ENCODE measurements around the gene SYT9. TPM values are rescaled to one million over a fixed set of nuclear protein-coding genes. Genes with fewer than 3 reads are reported as not detected.

SYT9 gene
- total and polyA plus RNA-seq, 4 experiments from 2014 or later, result not detected

GRCh38 chr11:7457211-7457610 lies 205.5 kb downstream of the SYT9 start:
- Histone ChIP-seq H3K27ac (ENCODE audit: low read depth, low read length) (no peak overlapping the region), H3K9me3 (ENCODE audit: control insufficient read depth in 1 of 2, low read length in 2 of 2) (no peaks in the 10 kb centered on the region), H3K36me3 (ENCODE audit: insufficient read depth, low read length) (no peaks in the 10 kb centered on the region), H3K27me3 (ENCODE audit: insufficient read depth, low read length) (no peaks in the 10 kb centered on the region), H3K4me3 (ENCODE audit: low read length in 2 of 2) (no peak overlapping the region), H3K4me1 (ENCODE audit: insufficient read depth, low read length) (no peaks in the 10 kb centered on the region)
- no peak for DNase-seq
- Mint-ChIP-seq H3K9me3 (peaks cover 0 to 4% (median 0%) of the 10 kb centered on the region in 8 donors), H3K27ac (no peak overlapping the region), H3K4me3 (no peak overlapping the region), H3K36me3 (no peaks in the 10 kb centered on the region), H3K27me3 (peaks cover 1 to 5% of the 10 kb centered on the region in 2 donors), H3K4me1 (peaks cover 0 to 2% (median under 1%) of the 10 kb centered on the region in 4 donors)
- CTCF ChIA-PET (ENCODE audit: partially characterized antibody), result no interaction called here
- POLR2A ChIA-PET (ENCODE audit: partially characterized antibody), result no interaction called here
- intact Hi-C loops (cut with micrococcal nuclease), result no loop called here

- H3K4me3 ChIP-seq (ENCODE audit: low read length in 2 of 2), result no peak overlapping the region
- peaks cover 0 to 4% (median 0%) of the 10 kb centered on the region in 8 donors for H3K9me3 Mint-ChIP-seq
- peaks cover 4% of the 10 kb centered on the region for H3K4me1 ChIP-seq (ENCODE audit: insufficient read depth, low read length)
- peak overlapping the region in 1 of 8 donors; percentile 10 for H3K4me3 Mint-ChIP-seq
- no peaks in the 10 kb centered on the region for H3K36me3 ChIP-seq (ENCODE audit: insufficient read depth, low read length)
- intact Hi-C loops (cut with micrococcal nuclease), result no loop called here
- no peak overlapping the region for H3K27ac ChIP-seq (ENCODE audit: low read depth, low read length)
- H3K27ac Mint-ChIP-seq, result peak overlapping the region in 1 of 7 donors; percentile 20
- peaks cover 3 to 7% of the 10 kb centered on the region in 2 donors for H3K27me3 Mint-ChIP-seq
- H3K27me3 ChIP-seq (ENCODE audit: insufficient read depth, low read length), result no peaks in the 10 kb centered on the region
- no peaks in the 10 kb centered on the region for H3K36me3 Mint-ChIP-seq
- DNase-seq, result no peak
- no peaks in the 10 kb centered on the region for H3K9me3 ChIP-seq (ENCODE audit: control insufficient read depth in 1 of 2, low read length in 2 of 2)
- peaks cover 6 to 13% (median 7%) of the 10 kb centered on the region in 4 donors for H3K4me1 Mint-ChIP-seq
- ChIA-PET CTCF (ENCODE audit: partially characterized antibody) (interaction anchor here (1.4 kb wide), 1 partner anchor 50 kb away, joined by 4 read pairs; no protein-coding TSS in a partner anchor), POLR2A (ENCODE audit: partially characterized antibody) (no interaction called here)
Observed at GRCh38 chr11:7462706-7463105, 211.0 kb downstream of the SYT9 start.

GRCh38 chr11:7467652-7468051 lies 215.9 kb downstream of the SYT9 start:
- intact Hi-C loops (cut with micrococcal nuclease), result no loop called here
- ChIA-PET CTCF (ENCODE audit: partially characterized antibody) (interaction anchor here (1.5 kb wide), 1 partner anchor 13 kb away, joined by 6 read pairs; no protein-coding TSS in a partner anchor), POLR2A (ENCODE audit: partially characterized antibody) (no interaction called here)
- peaks cover 4 to 8% (median 5%) of the 10 kb centered on the region in 4 donors for H3K4me1 Mint-ChIP-seq
- H3K36me3 ChIP-seq (ENCODE audit: insufficient read depth, low read length), result no peaks in the 10 kb centered on the region
- H3K27me3 ChIP-seq (ENCODE audit: insufficient read depth, low read length), result no peaks in the 10 kb centered on the region
- no peak overlapping the region for H3K27ac Mint-ChIP-seq
- peaks cover 2% of the 10 kb centered on the region in 2 donors for H3K27me3 Mint-ChIP-seq
- H3K4me3 Mint-ChIP-seq, result no peak overlapping the region
- H3K36me3 Mint-ChIP-seq, result no peaks in the 10 kb centered on the region
- H3K9me3 ChIP-seq (ENCODE audit: control insufficient read depth in 1 of 2, low read length in 2 of 2), result no peaks in the 10 kb centered on the region
- peaks cover 0 to 3% (median 0%) of the 10 kb centered on the region in 8 donors for H3K9me3 Mint-ChIP-seq
- no peak for DNase-seq
- peaks cover 4% of the 10 kb centered on the region for H3K4me1 ChIP-seq (ENCODE audit: insufficient read depth, low read length)
- H3K4me3 ChIP-seq (ENCODE audit: low read length in 2 of 2), result no peak overlapping the region
- H3K27ac ChIP-seq (ENCODE audit: low read depth, low read length), result no peak overlapping the region

- H3K9me3 Mint-ChIP-seq, result no peaks in the 10 kb centered on the region
- CTCF ChIA-PET (ENCODE audit: partially characterized antibody), result interaction anchor here (0.6 kb wide), 1 partner anchor 13 kb away, joined by 3 read pairs; no protein-coding TSS in a partner anchor
Observed at GRCh38 chr11:7469351-7469865, 217.7 kb downstream of the SYT9 start.

GRCh38 chr11:7471071-7471470 lies 219.4 kb downstream of the SYT9 start:
- H3K27me3 ChIP-seq (ENCODE audit: insufficient read depth, low read length), result no peaks in the 10 kb centered on the region
- CTCF ChIA-PET (ENCODE audit: partially characterized antibody), result interaction anchor here (0.7 kb wide), 1 partner anchor 15 kb away, joined by 3 read pairs; no protein-coding TSS in a partner anchor
- H3K9me3 Mint-ChIP-seq, result no peaks in the 10 kb centered on the region
- no peak overlapping the region for H3K4me3 ChIP-seq (ENCODE audit: low read length in 2 of 2)
- POLR2A ChIA-PET (ENCODE audit: partially characterized antibody), result no interaction called here
- no peaks in the 10 kb centered on the region for H3K36me3 ChIP-seq (ENCODE audit: insufficient read depth, low read length)
- H3K27ac Mint-ChIP-seq, result no peak overlapping the region
- H3K36me3 Mint-ChIP-seq, result no peaks in the 10 kb centered on the region
- H3K4me1 ChIP-seq (ENCODE audit: insufficient read depth, low read length), result no peaks in the 10 kb centered on the region
- DNase-seq, result no peak
- no peak overlapping the region for H3K27ac ChIP-seq (ENCODE audit: low read depth, low read length)
- no peaks in the 10 kb centered on the region for H3K27me3 Mint-ChIP-seq
- no peaks in the 10 kb centered on the region for H3K4me1 Mint-ChIP-seq
- intact Hi-C loops (cut with micrococcal nuclease), result no loop called here
- H3K9me3 ChIP-seq (ENCODE audit: control insufficient read depth in 1 of 2, low read length in 2 of 2), result no peaks in the 10 kb centered on the region
- H3K4me3 Mint-ChIP-seq, result no peak overlapping the region

More at GRCh38 chr11:7469351-7469865, 217.7 kb downstream of the SYT9 start:
- peaks cover 2% of the 10 kb centered on the region in 2 donors for H3K27me3 Mint-ChIP-seq
- Histone ChIP-seq H3K27me3 (ENCODE audit: insufficient read depth, low read length) (no peaks in the 10 kb centered on the region), H3K9me3 (ENCODE audit: control insufficient read depth in 1 of 2, low read length in 2 of 2) (no peaks in the 10 kb centered on the region), H3K36me3 (ENCODE audit: insufficient read depth, low read length) (no peaks in the 10 kb centered on the region), H3K27ac (ENCODE audit: low read depth, low read length) (no peak overlapping the region), H3K4me3 (ENCODE audit: low read length in 2 of 2) (no peak overlapping the region), H3K4me1 (ENCODE audit: insufficient read depth, low read length) (no peaks in the 10 kb centered on the region)
- no peaks in the 10 kb centered on the region for H3K36me3 Mint-ChIP-seq
- POLR2A ChIA-PET (ENCODE audit: partially characterized antibody), result no interaction called here
- no peak overlapping the region for H3K27ac Mint-ChIP-seq
- no peak overlapping the region for H3K4me3 Mint-ChIP-seq
- DNase-seq, result no peak
- intact Hi-C loops (cut with micrococcal nuclease), result no loop called here
- H3K4me1 Mint-ChIP-seq, result no peaks in the 10 kb centered on the region

- intact Hi-C loops (cut with micrococcal nuclease), result no loop called here
- H3K36me3 Mint-ChIP-seq, result no peaks in the 10 kb centered on the region
- ChIA-PET POLR2A (ENCODE audit: partially characterized antibody) (no interaction called here), CTCF (ENCODE audit: partially characterized antibody) (no interaction called here)
- Histone ChIP-seq H3K27ac (ENCODE audit: low read depth, low read length) (no peak overlapping the region), H3K4me1 (ENCODE audit: insufficient read depth, low read length) (no peaks in the 10 kb centered on the region), H3K27me3 (ENCODE audit: insufficient read depth, low read length) (no peaks in the 10 kb centered on the region), H3K36me3 (ENCODE audit: insufficient read depth, low read length) (no peaks in the 10 kb centered on the region), H3K9me3 (ENCODE audit: control insufficient read depth in 1 of 2, low read length in 2 of 2) (no peaks in the 10 kb centered on the region), H3K4me3 (ENCODE audit: low read length in 2 of 2) (no peak overlapping the region)
- H3K9me3 Mint-ChIP-seq, result no peaks in the 10 kb centered on the region
- peaks cover 0 to 3% of the 10 kb centered on the region in 2 donors for H3K27me3 Mint-ChIP-seq
- H3K4me1 Mint-ChIP-seq, result no peaks in the 10 kb centered on the region
- DNase-seq, result no peak
- H3K4me3 Mint-ChIP-seq, result no peak overlapping the region
- no peak overlapping the region for H3K27ac Mint-ChIP-seq
Observed at GRCh38 chr11:7473717-7474116, 222.0 kb downstream of the SYT9 start.

- H3K9me3 Mint-ChIP-seq, result no peaks in the 10 kb centered on the region
- Histone ChIP-seq H3K27ac (ENCODE audit: low read depth, low read length) (no peak overlapping the region), H3K4me1 (ENCODE audit: insufficient read depth, low read length) (no peaks in the 10 kb centered on the region), H3K36me3 (ENCODE audit: insufficient read depth, low read length) (no peaks in the 10 kb centered on the region), H3K4me3 (ENCODE audit: low read length in 2 of 2) (no peak overlapping the region), H3K27me3 (ENCODE audit: insufficient read depth, low read length) (no peaks in the 10 kb centered on the region), H3K9me3 (ENCODE audit: control insufficient read depth in 1 of 2, low read length in 2 of 2) (no peaks in the 10 kb centered on the region)
- intact Hi-C loops (cut with micrococcal nuclease), result no loop called here
- POLR2A ChIA-PET (ENCODE audit: partially characterized antibody), result no interaction called here
- no peaks in the 10 kb centered on the region for H3K4me1 Mint-ChIP-seq
- H3K36me3 Mint-ChIP-seq, result no peaks in the 10 kb centered on the region
- H3K27ac Mint-ChIP-seq, result no peak overlapping the region
- H3K4me3 Mint-ChIP-seq, result no peak overlapping the region
- H3K27me3 Mint-ChIP-seq, result peaks cover 3 to 4% of the 10 kb centered on the region in 2 donors
- CTCF ChIA-PET (ENCODE audit: partially characterized antibody), result no interaction called here
- no peak for DNase-seq
Observed at GRCh38 chr11:7480113-7480512, 228.4 kb downstream of the SYT9 start.
